DND-41 (cell line): ENCODE data around the gene NOD2.

Experiments
- EZH2 ChIP-seq: IDR thresholded peaks from 3 replicates; pipeline ENCODE4 v1.6.1; 2012; ENCODE audit warnings: borderline replicate concordance, low read depth, mild to moderate bottlenecking, moderate library complexity, low read length, inconsistent platforms; ENCODE audit not compliant: severe bottlenecking
- TF ChIP-seq, protein P1 (sequence below): IDR thresholded peaks from 2 replicates; pipeline ENCODE4 v1.5.1; 2012; ENCODE audit warnings: borderline replicate concordance, low read length, moderate library complexity, mild to moderate bottlenecking; ENCODE audit not compliant: poor library complexity, severe bottlenecking; ENCODE audit errors: extremely low read depth

DNA sequence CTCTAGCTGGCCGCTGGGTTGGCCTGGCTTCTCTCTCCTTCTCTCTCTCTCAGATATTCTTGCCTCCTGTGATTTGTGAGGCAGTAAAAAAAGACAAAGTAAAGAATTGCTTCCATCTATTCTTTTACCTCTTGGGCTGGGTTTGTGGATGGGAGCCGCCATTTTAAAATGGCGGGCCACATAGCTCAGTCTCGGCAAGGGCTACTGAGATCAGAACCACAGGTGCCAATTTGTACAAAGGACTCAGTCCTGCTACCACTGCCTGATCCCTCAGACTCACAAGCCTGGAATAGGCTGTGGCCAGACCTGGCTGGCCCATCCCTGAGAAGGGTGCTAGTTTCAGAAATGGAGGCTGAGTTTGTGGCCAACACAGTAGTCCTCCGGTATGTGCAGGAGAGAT, 24.1 kb downstream of the NOD2 start:
- TF ChIP-seq, protein P1, sequence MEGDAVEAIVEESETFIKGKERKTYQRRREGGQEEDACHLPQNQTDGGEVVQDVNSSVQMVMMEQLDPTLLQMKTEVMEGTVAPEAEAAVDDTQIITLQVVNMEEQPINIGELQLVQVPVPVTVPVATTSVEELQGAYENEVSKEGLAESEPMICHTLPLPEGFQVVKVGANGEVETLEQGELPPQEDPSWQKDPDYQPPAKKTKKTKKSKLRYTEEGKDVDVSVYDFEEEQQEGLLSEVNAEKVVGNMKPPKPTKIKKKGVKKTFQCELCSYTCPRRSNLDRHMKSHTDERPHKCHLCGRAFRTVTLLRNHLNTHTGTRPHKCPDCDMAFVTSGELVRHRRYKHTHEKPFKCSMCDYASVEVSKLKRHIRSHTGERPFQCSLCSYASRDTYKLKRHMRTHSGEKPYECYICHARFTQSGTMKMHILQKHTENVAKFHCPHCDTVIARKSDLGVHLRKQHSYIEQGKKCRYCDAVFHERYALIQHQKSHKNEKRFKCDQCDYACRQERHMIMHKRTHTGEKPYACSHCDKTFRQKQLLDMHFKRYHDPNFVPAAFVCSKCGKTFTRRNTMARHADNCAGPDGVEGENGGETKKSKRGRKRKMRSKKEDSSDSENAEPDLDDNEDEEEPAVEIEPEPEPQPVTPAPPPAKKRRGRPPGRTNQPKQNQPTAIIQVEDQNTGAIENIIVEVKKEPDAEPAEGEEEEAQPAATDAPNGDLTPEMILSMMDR: no peak
- no peak for TF ChIP-seq EZH2
